ENCODE data around the gene TGFBR2. TPM values are rescaled to one million over a fixed set of nuclear protein-coding genes. Genes with fewer than 3 reads are reported as not detected.

Gene TGFBR2
- total and polyA plus RNA-seq, 2 of the 13 experiments (the other 11 are each of a cell fraction or from before 2014, with no cell fraction given): 82.2 to 187 TPM

GRCh38 chr3:30597131-30597768, 9.2 kb upstream of the TGFBR2 start (continued):
- TF ChIP-seq ZNF713 (CRISPR knock-in tag; IDR thresholded peaks at IDR 0.05) (no peak), STAG1 (CRISPR knock-in tag; IDR thresholded peaks at IDR 0.05) (peak; percentile 57), ZSCAN9 (CRISPR knock-in tag; IDR thresholded peaks at IDR 0.05; ENCODE audit: borderline replicate concordance) (peak; percentile 95), ZMYM2 (CRISPR knock-in tag; IDR thresholded peaks at IDR 0.05) (peak; percentile 75), PREB (CRISPR knock-in tag; IDR thresholded peaks at IDR 0.05) (no peak), YEATS4 (CRISPR knock-in tag; IDR thresholded peaks at IDR 0.05; ENCODE audit: borderline replicate concordance) (peak; percentile 70; the same call in 1 of the 2 replicates), ZNF253 (CRISPR knock-in tag; IDR thresholded peaks at IDR 0.05; ENCODE audit: borderline replicate concordance) (no peak), ZSCAN25 (CRISPR knock-in tag; IDR thresholded peaks at IDR 0.05) (no peak), KLF9 (CRISPR knock-in tag; IDR thresholded peaks at IDR 0.05; ENCODE audit: low read depth) (0 out of 2 replicates have a peak, but pooled peaks have one; percentile 56), SAFB2 (CRISPR knock-in tag; IDR thresholded peaks at IDR 0.05; ENCODE audit: borderline replicate concordance, low read depth) (no peak), PHF8 (CRISPR knock-in tag; IDR thresholded peaks at IDR 0.05) (0 out of 2 replicates have a peak, but pooled peaks have one; percentile 26), ZNF549 (CRISPR knock-in tag; IDR thresholded peaks at IDR 0.05) (no peak), CCAR2 (optimal IDR thresholded peaks at IDR 0.05; ENCODE audit: low read depth, low read length) (no peak), RCOR2 (CRISPR knock-in tag; IDR thresholded peaks at IDR 0.05) (peak; percentile 98), KDM2A (CRISPR knock-in tag; IDR thresholded peaks at IDR 0.05; ENCODE audit: borderline replicate concordance, low read depth) (no peak), CTCF (CRISPR knock-in tag; IDR thresholded peaks at IDR 0.05) (no peak)
- TF ChIP-seq, protein P1, sequence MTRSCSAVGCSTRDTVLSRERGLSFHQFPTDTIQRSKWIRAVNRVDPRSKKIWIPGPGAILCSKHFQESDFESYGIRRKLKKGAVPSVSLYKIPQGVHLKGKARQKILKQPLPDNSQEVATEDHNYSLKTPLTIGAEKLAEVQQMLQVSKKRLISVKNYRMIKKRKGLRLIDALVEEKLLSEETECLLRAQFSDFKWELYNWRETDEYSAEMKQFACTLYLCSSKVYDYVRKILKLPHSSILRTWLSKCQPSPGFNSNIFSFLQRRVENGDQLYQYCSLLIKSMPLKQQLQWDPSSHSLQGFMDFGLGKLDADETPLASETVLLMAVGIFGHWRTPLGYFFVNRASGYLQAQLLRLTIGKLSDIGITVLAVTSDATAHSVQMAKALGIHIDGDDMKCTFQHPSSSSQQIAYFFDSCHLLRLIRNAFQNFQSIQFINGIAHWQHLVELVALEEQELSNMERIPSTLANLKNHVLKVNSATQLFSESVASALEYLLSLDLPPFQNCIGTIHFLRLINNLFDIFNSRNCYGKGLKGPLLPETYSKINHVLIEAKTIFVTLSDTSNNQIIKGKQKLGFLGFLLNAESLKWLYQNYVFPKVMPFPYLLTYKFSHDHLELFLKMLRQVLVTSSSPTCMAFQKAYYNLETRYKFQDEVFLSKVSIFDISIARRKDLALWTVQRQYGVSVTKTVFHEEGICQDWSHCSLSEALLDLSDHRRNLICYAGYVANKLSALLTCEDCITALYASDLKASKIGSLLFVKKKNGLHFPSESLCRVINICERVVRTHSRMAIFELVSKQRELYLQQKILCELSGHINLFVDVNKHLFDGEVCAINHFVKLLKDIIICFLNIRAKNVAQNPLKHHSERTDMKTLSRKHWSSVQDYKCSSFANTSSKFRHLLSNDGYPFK (CRISPR knock-in tag; IDR thresholded peaks at IDR 0.05; ENCODE audit: borderline replicate concordance): no peak
- TF ChIP-seq, protein P2, sequence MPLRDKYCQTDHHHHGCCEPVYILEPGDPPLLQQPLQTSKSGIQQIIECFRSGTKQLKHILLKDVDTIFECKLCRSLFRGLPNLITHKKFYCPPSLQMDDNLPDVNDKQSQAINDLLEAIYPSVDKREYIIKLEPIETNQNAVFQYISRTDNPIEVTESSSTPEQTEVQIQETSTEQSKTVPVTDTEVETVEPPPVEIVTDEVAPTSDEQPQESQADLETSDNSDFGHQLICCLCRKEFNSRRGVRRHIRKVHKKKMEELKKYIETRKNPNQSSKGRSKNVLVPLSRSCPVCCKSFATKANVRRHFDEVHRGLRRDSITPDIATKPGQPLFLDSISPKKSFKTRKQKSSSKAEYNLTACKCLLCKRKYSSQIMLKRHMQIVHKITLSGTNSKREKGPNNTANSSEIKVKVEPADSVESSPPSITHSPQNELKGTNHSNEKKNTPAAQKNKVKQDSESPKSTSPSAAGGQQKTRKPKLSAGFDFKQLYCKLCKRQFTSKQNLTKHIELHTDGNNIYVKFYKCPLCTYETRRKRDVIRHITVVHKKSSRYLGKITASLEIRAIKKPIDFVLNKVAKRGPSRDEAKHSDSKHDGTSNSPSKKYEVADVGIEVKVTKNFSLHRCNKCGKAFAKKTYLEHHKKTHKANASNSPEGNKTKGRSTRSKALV (CRISPR knock-in tag; IDR thresholded peaks at IDR 0.05): peak; percentile 70; the same call in 1 of the 2 replicates
- TF ChIP-seq, protein P3, sequence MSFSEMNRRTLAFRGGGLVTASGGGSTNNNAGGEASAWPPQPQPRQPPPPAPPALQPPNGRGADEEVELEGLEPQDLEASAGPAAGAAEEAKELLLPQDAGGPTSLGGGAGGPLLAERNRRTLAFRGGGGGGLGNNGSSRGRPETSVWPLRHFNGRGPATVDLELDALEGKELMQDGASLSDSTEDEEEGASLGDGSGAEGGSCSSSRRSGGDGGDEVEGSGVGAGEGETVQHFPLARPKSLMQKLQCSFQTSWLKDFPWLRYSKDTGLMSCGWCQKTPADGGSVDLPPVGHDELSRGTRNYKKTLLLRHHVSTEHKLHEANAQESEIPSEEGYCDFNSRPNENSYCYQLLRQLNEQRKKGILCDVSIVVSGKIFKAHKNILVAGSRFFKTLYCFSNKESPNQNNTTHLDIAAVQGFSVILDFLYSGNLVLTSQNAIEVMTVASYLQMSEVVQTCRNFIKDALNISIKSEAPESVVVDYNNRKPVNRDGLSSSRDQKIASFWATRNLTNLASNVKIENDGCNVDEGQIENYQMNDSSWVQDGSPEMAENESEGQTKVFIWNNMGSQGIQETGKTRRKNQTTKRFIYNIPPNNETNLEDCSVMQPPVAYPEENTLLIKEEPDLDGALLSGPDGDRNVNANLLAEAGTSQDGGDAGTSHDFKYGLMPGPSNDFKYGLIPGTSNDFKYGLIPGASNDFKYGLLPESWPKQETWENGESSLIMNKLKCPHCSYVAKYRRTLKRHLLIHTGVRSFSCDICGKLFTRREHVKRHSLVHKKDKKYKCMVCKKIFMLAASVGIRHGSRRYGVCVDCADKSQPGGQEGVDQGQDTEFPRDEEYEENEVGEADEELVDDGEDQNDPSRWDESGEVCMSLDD (CRISPR knock-in tag; IDR thresholded peaks at IDR 0.05; ENCODE audit: borderline replicate concordance): no peak

All from HepG2 (cell line).